NCI-H524 (cell line): ENCODE results near the gene TTLL10.

ENCODE experiments used
- DNase-seq, 2 experiments: peaks; one replicate each; lab custom pipeline; 2025; lab: John Stamatoyannopoulos, UW

Gene TTLL10

GRCh38 chr1:1237874-1238701 lies 64.4 kb downstream of the TTLL10 start:
- no peak for DNase-seq

DNA sequence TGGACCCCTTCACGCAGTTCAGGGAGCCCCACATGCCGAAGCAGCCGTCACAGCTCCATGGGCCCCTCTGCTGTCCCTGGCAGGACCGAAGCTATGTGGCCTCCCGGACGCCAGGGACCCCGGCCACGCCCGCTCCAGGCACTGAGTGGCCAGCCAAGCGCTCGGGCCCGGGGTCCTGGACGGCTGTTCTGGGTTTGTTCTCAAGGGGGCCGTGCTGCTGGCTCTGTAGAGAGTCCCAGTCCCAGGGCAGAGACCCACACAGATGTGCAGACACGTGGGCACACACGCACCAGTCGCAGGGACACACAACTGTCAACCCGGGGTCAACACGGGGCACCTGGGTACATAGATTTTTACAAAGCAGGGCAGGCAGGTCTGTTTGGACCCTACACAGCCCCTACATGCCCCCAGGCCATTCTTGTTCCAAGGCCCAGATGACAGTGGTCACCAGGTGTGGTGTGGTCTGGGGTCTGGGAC lies 65.1 kb downstream of the TTLL10 start:
- no peak for DNase-seq

GRCh38 chr1:1239227-1239613 lies 65.5 kb downstream of the TTLL10 start:
- DNase-seq, result no peak

DNA sequence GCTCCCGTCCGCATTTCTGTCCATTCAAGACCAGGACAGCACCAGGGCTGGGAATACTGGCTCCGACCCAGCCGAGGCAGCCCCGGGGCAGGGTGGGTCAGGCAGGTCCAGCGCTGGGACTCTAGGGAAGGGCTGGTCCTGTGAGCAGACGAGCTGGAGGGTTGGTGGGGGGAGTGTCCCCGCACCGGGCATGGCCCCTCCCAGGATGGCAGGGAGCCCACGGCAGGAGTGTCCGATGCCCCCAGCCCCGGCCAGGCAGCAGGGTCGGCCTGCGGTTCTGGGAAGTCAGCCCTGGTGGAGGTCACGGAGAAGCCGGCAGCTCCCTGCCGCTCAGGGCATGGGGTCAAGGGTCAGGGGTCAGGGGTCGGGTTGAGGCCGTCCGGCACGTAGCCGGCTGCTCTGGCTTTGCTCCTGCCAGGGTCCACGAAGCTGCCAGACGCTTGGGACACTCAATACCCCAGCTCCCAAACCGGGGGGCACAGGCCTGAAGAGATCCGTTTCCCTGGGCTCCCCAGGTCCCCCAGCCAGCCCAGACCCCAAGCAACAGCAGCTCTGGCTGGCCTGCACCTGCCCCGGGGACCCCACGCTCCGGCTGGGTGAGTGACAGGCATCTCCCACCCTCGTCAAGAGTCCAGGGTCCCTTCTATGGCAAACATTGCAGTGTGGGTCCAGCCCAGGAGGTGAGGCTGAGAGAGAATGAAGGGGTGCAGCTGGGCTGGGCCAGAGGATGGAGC lies 66.1 kb downstream of the TTLL10 start:
- no peak for DNase-seq

GRCh38 chr1:1240348-1240732 lies 66.7 kb downstream of the TTLL10 start:
- DNase-seq, result no peak

GRCh38 chr1:1240822-1241587 lies 67.3 kb downstream of the TTLL10 start:
- DNase-seq, result peak in 1 of 2 experiments; percentile 47

DNA sequence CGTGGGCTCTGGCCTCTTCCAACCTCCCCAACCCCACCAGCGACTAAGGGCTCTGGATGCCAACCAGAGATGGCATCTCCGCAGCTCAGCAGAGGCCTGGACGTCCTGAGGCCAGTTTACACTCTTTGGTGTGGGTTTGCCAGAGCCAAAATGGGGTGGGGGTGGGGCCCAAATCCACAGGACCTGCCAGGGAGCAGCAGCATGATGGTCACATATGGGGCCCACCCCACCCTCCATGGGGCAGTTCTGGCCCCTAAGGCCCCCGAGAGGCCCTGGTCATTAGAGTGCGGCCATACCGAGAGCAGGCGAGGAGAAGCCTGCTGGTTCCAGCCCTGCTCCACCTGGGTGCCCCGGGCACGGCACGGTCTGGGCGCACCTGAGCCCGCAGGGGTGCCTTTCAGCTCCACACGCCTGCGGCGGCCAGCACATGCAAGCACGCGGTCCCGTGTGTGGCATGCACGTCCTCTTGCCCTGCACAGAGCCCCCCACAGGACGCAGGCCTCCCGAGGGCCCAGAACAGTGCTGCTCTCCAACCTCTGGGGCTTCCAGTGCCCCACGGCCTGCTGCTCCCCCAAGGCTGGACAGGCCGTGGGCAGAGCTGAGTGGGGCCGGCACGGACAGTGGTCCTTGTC lies 68.0 kb downstream of the TTLL10 start:
- no peak for DNase-seq

- no peak for DNase-seq
Observed at GRCh38 chr1:1242461-1243265, 69.0 kb downstream of the TTLL10 start.

GRCh38 chr1:1243266-1243660 lies 69.6 kb downstream of the TTLL10 start:
- DNase-seq, result no peak

- DNase-seq, result no peak
Observed at GRCh38 chr1:1243807-1244191, 70.1 kb downstream of the TTLL10 start.

DNA sequence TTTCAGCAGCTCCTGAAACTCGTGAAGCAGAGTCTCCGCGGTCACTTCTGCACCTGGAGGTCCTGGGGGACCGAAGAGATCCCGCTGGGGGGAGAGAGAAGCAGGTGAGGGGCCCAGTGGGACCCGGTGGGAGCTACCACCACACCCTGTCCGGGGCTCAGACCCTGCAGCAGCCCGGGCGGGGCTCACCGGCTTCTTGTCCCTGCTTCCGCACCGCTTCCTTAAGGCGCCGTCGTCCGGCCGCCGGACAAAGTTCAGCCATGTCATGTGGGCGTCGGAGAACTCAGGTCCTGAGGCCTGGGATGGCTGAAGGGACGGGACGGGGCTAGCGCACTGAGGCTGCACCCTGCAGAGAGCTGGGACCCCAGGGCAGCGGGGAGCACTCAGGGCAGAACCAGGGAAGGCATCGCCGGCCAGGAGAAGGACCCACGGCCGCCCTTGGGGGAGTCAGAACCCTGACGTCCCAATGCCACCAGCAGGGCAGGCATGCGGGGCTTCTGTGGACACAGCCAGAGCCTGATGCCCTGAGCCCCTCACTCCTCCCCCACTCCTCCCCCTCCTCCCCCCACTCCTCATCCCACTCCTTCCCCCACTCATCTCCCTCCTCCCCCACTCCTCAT lies 70.6 kb downstream of the TTLL10 start:
- DNase-seq, result no peak

GRCh38 chr1:1245178-1245816 lies 71.6 kb downstream of the TTLL10 start:
- DNase-seq, result no peak

DNA sequence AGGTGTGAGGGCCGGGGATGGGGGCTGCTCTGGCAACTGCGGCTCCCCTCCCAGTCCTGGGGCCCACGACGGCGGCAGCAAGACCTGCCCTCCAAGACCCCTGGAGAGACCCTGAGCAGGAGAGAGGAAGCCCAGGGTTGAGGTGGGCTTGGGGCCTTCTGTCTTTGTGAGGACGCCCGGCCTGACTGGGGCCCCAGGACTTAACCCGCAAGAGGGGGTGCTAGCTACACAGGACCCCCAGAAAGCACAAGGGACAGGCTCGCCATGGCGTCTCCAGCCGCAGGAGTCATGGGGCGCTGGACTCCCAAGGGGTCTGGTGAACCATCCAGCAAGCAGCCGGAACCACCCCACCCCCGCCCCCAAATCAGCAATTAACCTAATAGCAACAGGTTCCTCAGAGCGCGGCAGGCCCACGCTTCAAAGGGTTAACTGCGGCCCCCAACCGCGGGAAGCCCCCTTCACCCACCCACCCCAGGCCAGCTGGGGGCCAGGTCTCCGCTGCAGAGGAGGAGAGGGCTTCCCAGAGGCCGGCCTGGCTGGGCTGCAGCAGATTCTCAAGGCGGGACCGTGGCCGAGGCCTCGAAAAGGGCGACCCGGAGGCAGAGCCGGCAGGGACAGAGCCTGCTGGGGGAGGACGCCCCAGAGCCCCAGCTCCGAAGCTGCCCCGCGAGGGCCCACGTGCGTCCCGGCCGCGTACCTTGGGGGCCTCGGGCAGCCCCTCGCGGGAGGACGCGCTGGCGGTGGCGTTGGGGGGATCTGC lies 72.3 kb downstream of the TTLL10 start:
- DNase-seq, result no peak

DNA sequence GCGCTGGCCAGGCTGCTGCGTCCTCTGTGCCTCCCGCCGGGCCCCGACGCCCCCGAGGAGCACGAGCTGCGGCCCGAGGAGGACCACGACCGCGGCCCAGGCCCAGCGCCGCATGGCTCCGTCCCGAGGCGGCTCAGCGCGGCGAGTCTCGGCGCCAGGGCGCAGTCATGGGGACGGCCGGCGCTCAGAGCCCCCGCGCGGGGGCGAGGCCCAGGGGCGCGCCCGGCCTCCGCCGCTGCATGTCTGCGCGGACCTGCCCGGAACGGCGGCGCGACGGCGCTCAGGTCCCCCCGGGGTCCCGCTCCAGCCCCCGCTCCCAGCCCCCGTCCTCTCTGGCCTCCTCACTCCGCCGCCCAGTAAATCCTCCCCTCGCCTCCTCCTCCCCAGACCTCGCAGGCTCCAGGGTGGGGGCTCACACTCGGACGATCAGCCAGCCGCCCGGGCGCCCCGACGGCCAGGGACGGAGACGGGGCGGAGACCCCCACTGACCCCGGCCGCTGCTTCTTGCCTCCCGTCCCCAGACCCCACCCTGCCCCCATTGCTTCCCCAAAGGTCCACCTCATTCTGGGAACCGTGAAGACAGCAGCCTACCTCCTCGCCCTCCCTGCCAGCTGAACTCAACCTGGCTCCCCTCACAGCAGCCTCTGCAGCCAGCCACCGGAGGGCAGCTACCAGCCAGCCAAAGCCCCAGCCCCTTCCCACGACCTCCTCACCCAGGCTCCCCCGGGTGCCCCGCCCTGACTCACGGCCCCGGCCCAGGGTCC lies 73.1 kb downstream of the TTLL10 start, which contains the start of gene C1QTNF12:
TSS of gene C1QTNF12 (minus strand) at position 146 of the 764 bp plus-strand sequence. CDS start at position 114, 32 bp downstream.
- DNase-seq, result no peak

DNA sequence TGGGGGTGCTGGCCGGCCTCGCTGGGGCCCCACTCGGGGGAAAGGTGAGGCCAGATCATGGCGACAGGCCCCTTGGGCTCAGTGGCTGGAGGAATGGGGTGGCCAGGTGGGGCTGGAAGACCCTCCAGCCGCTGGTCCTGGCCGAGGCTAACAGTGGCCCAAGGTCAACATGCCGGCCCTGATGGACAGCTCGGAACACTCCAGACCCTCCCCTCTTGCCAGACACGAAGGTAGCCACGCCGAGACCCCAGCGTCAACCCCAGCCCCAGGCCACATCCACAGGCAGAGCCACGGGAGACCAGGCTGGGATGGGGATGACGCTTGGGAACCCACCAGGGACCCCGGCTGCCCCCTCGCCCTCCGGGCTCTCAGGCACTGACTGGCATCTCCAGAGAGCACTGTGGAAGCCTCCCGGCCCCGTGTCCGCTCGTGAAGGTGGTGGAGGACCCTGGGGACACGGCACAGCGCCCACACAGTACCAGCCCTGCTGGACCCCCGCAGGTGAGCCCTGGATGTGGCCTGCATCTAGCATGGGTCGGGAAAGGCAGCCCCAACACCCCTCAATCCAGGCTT lies 73.7 kb downstream of the TTLL10 start:
- no peak for DNase-seq
